HepG2 (cell line): ENCODE data around the gene ACSBG1.

Experiments used
- CHD2 ChIP-seq: IDR thresholded peaks from 2 replicates; pipeline ENCODE4 v1.6.1; 2011; ENCODE audit warnings: low read depth, low read length, improper control_type of control experiment
- FIP1L1 ChIP-seq: fragments of 200-400 bp; formaldehyde crosslinking; IDR thresholded peaks from 2 replicates; pipeline ENCODE4 v1.6.1; 2018; ENCODE audit warnings: low read depth, mild to moderate bottlenecking, low read length, moderate library complexity, borderline replicate concordance; ENCODE audit not compliant: insufficient read depth
- HNRNPLL ChIP-seq: fragments of 200-400 bp; formaldehyde crosslinking; IDR thresholded peaks from 2 replicates; pipeline ENCODE4 v1.6.1; 2017; ENCODE audit warnings: mild to moderate bottlenecking, low read depth, low read length; ENCODE audit not compliant: poor library complexity, severe bottlenecking
- MLX ChIP-seq: IDR thresholded peaks from 2 replicates; pipeline ENCODE4 v1.6.1; 2016
- TBP ChIP-seq: sonication (generic); formaldehyde crosslinking; IDR thresholded peaks from 2 replicates; pipeline ENCODE4 v1.5.0; 2020; ENCODE audit warnings: missing genetic modification reagents
- ZFP36L1 ChIP-seq: sonication (generic); formaldehyde crosslinking; IDR thresholded peaks from 2 replicates; pipeline ENCODE4 v1.8.0; 2022; ENCODE audit warnings: mild to moderate bottlenecking, missing genetic modification reagents, moderate library complexity
- ZKSCAN8 ChIP-seq: IDR thresholded peaks from 2 replicates; pipeline ENCODE4 v1.6.1; 2016; ENCODE audit warnings: borderline replicate concordance, missing genetic modification reagents, missing compliant biosample characterization

DNA sequence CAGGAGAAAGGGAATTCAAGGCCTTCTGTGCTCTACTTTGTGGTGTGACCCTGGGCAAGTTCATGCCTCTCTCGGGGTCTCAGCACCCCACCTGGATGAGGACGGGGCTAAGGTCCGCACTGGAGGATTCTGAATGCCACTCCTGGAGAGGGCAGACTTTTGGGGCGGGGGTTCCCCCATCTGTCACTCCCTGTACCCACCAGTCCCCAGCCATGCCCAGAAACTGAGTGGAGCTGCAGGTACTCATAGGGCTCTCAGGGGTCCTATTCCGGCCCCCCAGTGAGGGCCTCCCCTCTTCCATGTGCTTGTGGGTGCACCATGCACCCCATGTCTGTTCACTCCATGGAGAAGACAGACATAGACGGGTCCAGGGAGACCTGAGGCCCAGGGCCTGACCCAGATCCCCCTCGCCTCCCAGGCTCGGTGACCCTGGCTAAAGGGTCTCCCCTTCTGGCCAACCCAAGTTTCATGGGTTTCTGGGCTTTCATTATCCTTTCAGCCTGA, 26.0 kb downstream of the ACSBG1 start:
- TF ChIP-seq CHD2, result no peak
- no peak for TF ChIP-seq MLX (CRISPR knock-in tag)
- no peak for TF ChIP-seq FIP1L1
- TF ChIP-seq TBP (CRISPR knock-in tag), result no peak
- TF ChIP-seq HNRNPLL, result no peak
- TF ChIP-seq ZKSCAN8, result no peak
- no peak for TF ChIP-seq ZFP36L1
